Astrocyte (in vitro differentiated cells and primary cell): Measurements from ENCODE around the gene UBASH3A. TPM values are rescaled to one million over a fixed set of nuclear protein-coding genes. Genes with fewer than 3 reads are reported as not detected.
"Not testable (repeated sequence)": the region's sequence is repeated elsewhere in the genome, so short reads cannot be mapped to it uniquely, and the experiment has no call there.

Experiments
- DNase-seq: peaks from one replicate; pipeline ENCODE4 v3.0.0-alpha.2; 2010; ENCODE audit warnings: low read depth
- FAIRE-seq: peaks from 2 replicates; lab custom pipeline; 2011; peaks lifted over from hg19 to GRCh38; lab: Jason Lieb, UNC
- H2AFZ ChIP-seq: 2 replicates; pipeline ENCODE4 v1.6.0; 2012; ENCODE audit warnings: low read depth, low read length, inconsistent platforms
- H3K27ac ChIP-seq: 2 replicates; pipeline ENCODE4 v1.5.1; 2011; ENCODE audit warnings: low read depth, low read length, inconsistent platforms
- H3K27me3 ChIP-seq: 2 replicates; pipeline ENCODE4 v1.6.0; 2011; ENCODE audit warnings: low read length, inconsistent platforms; ENCODE audit not compliant: insufficient read depth
- H3K36me3 ChIP-seq: 2 replicates; pipeline ENCODE4 v1.5.1; 2011; ENCODE audit warnings: low read length, inconsistent platforms; ENCODE audit not compliant: insufficient read depth
- H3K4me1 ChIP-seq: 2 replicates; pipeline ENCODE4 v1.5.1; 2011; ENCODE audit warnings: low read length, inconsistent platforms; ENCODE audit not compliant: insufficient read depth
- H3K4me2 ChIP-seq: 2 replicates; pipeline ENCODE4 v1.6.0; 2012; ENCODE audit warnings: low read length, inconsistent platforms
- H3K4me3 ChIP-seq: 2 replicates; pipeline ENCODE4 v1.5.1; 2011; ENCODE audit warnings: low read depth, mild to moderate bottlenecking, low read length, inconsistent platforms; ENCODE audit not compliant: insufficient read depth
- H3K79me2 ChIP-seq: 2 replicates; pipeline ENCODE4 v1.6.0; 2012; ENCODE audit warnings: mild to moderate bottlenecking, low read length, inconsistent platforms; ENCODE audit not compliant: insufficient read depth
- H3K9ac ChIP-seq: 2 replicates; pipeline ENCODE4 v1.6.0; 2012; ENCODE audit warnings: mild to moderate bottlenecking, low read length, inconsistent platforms
- H3K9me3 ChIP-seq: 2 replicates; pipeline ENCODE4 v1.5.1; 2012; ENCODE audit warnings: low read depth, mild to moderate bottlenecking, low read length, inconsistent platforms; ENCODE audit not compliant: insufficient read depth
- H4K20me1 ChIP-seq: 2 replicates; pipeline ENCODE4 v1.6.0; 2012; ENCODE audit warnings: low read length, inconsistent platforms; ENCODE audit not compliant: insufficient read depth
- H3K27ac Mint-ChIP-seq: one replicate; pipeline ENCODE4 v1.8.0; 2021; ENCODE audit warnings: mild to moderate bottlenecking, mixed read lengths; ENCODE audit not compliant: unreplicated experiment
- H3K27me3 Mint-ChIP-seq: one replicate; pipeline ENCODE4 v1.8.0; 2021; ENCODE audit warnings: low read depth, mixed read lengths; ENCODE audit not compliant: unreplicated experiment
- H3K36me3 Mint-ChIP-seq: one replicate; pipeline ENCODE4 v1.8.0; 2021; ENCODE audit warnings: low read depth, mixed read lengths; ENCODE audit not compliant: unreplicated experiment
- H3K4me1 Mint-ChIP-seq: one replicate; pipeline ENCODE4 v1.8.0; 2021; ENCODE audit warnings: low read depth, mixed read lengths; ENCODE audit not compliant: unreplicated experiment
- H3K4me3 Mint-ChIP-seq: one replicate; pipeline ENCODE4 v1.8.0; 2021; ENCODE audit warnings: mild to moderate bottlenecking, moderate library complexity, mixed read lengths; ENCODE audit not compliant: unreplicated experiment
- H3K9me3 Mint-ChIP-seq: one replicate; pipeline ENCODE4 v1.8.0; 2021; ENCODE audit warnings: mild to moderate bottlenecking, mixed read lengths; ENCODE audit not compliant: unreplicated experiment
- EZH2 ChIP-seq: IDR thresholded peaks from 2 replicates; pipeline ENCODE4 v1.6.1; 2012; ENCODE audit warnings: mild to moderate bottlenecking, low read length, inconsistent platforms; ENCODE audit not compliant: insufficient read depth
- total RNA-seq: library from RNA; stranded (reverse); gene quantifications from 2 replicates; pipeline ENCODE4 v1.2.1, GENCODE V29; 2021
- TF ChIP-seq, protein P1 (sequence below): IDR thresholded peaks from 2 replicates; pipeline ENCODE4 v1.5.1; 2011; ENCODE audit warnings: low read depth, mild to moderate bottlenecking, inconsistent platforms, low read length, moderate library complexity; ENCODE audit not compliant: insufficient read depth

UBASH3A gene
- total RNA-seq, 1 donor from 2014 or later: not detected

DNA sequence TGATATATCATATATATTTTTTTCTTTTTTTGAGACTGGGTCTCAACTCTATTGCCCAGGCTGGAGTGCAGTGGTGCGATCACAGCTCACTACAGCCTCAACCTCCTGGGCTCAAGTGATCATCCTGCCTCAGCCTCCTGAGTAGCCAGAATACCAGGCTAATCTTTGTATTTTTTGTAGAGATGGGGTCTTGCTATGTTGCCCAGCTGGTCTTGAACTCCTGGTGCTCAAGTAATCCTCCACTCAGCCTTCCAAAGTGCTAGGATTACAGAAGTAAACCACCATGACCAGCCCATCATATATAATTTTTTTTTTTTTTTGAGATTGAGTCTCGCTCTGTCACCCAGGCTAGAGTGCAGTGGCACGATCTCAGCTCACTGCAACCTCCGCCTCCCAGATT is 66.0 kb downstream of the UBASH3A start:
- H3K4me1 Mint-ChIP-seq: peaks cover 24% of the 10 kb centered on the region
- H3K9me3 Mint-ChIP-seq, H2AFZ ChIP-seq, H3K4me2 ChIP-seq, H3K27me3 Mint-ChIP-seq, H3K4me3 ChIP-seq, H3K4me1 ChIP-seq, H3K79me2 ChIP-seq, H3K27ac ChIP-seq, H3K9ac ChIP-seq, H3K27me3 ChIP-seq, FAIRE-seq, H3K27ac Mint-ChIP-seq, H3K9me3 ChIP-seq, H3K36me3 Mint-ChIP-seq, H3K4me3 Mint-ChIP-seq, DNase-seq, H3K36me3 ChIP-seq, H4K20me1 ChIP-seq: not testable (repeated sequence)

DNA sequence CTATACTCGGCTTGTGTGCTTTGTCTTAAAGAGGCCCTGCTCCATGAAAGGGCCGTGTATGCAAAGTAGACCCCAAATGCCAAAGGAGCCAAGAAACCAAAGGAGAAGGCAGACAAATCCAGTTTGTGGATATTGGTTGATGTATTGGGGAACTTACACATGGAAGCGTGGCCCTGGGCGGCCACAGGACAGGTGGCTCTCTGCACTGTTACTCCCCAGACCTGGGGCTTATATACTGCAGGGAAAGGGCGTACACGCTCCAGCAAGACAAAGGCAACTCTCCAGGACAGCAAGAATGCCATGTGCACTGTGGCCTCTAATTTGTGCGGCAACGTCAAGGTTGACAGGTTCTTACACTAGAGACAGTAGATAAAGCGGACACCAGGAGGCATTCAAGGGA is 67.5 kb downstream of the UBASH3A start:
- H4K20me1 ChIP-seq: no peaks in the 10 kb centered on the region
- H3K36me3 ChIP-seq: no peaks in the 10 kb centered on the region
- Mint-ChIP-seq H3K27ac (no peak overlapping the region), H3K27me3 (peaks cover 10% of the 10 kb centered on the region), H3K9me3 (no peaks in the 10 kb centered on the region), H3K4me3 (no peak overlapping the region), H3K36me3 (no peaks in the 10 kb centered on the region), H3K4me1 (peaks cover 25% of the 10 kb centered on the region)
- H3K9ac ChIP-seq: no peak overlapping the region
- H3K4me1 ChIP-seq: peaks cover 5% of the 10 kb centered on the region
- H2AFZ ChIP-seq: no peak overlapping the region
- DNase-seq (no peak), FAIRE-seq (no peak)
- TF ChIP-seq EZH2: no peak
- TF ChIP-seq, protein P1, sequence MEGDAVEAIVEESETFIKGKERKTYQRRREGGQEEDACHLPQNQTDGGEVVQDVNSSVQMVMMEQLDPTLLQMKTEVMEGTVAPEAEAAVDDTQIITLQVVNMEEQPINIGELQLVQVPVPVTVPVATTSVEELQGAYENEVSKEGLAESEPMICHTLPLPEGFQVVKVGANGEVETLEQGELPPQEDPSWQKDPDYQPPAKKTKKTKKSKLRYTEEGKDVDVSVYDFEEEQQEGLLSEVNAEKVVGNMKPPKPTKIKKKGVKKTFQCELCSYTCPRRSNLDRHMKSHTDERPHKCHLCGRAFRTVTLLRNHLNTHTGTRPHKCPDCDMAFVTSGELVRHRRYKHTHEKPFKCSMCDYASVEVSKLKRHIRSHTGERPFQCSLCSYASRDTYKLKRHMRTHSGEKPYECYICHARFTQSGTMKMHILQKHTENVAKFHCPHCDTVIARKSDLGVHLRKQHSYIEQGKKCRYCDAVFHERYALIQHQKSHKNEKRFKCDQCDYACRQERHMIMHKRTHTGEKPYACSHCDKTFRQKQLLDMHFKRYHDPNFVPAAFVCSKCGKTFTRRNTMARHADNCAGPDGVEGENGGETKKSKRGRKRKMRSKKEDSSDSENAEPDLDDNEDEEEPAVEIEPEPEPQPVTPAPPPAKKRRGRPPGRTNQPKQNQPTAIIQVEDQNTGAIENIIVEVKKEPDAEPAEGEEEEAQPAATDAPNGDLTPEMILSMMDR: no peak
- H3K4me2 ChIP-seq: no peak overlapping the region
- no peak overlapping the region for H3K4me3 ChIP-seq
- no peaks in the 10 kb centered on the region for H3K79me2 ChIP-seq
- H3K9me3 ChIP-seq: no peaks in the 10 kb centered on the region
- H3K27ac ChIP-seq: no peak overlapping the region
- peaks cover 2% of the 10 kb centered on the region for H3K27me3 ChIP-seq

DNA sequence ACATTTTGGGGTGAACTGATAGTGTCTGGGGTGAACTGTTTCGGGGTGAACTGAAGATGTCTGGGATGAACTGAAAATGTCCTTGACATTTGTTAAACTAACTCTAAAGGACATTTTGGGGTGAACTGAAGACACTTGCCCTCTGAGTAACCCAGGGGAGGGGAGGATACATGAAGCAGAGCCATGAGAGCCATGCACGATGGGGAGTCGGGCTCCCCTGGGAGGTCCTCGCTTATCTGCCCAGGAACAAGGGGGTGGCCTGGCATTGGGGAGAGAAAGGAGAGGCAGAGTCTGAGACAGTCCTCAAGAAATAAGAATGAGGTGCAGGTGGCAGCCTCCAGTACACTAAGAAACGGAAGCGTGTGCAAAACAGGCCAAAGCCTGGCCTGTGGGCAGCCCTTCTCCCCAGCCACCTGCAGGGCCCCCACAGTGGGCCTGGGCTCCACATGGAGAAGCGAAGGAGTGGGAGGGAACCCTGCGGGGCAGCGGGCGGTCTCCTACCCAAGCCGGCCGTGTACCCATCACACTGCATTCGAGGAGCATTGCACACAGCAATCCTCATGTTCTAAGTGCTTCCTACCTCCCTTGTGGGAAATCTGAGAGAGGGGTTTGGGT is 68.1 kb downstream of the UBASH3A start:
- no peak overlapping the region for H3K9ac ChIP-seq
- no peak overlapping the region for H2AFZ ChIP-seq
- H3K4me2 ChIP-seq: no peak overlapping the region
- DNase-seq (no peak), FAIRE-seq (no peak)
- Mint-ChIP-seq H3K36me3 (no peaks in the 10 kb centered on the region), H3K27me3 (peaks cover 10% of the 10 kb centered on the region), H3K9me3 (no peaks in the 10 kb centered on the region), H3K4me1 (peaks cover 24% of the 10 kb centered on the region), H3K27ac (no peak overlapping the region), H3K4me3 (no peak overlapping the region)
- H3K4me1 ChIP-seq: peaks cover 5% of the 10 kb centered on the region
- peaks cover 2% of the 10 kb centered on the region for H3K27me3 ChIP-seq
- H3K9me3 ChIP-seq: no peaks in the 10 kb centered on the region
- H3K36me3 ChIP-seq: no peaks in the 10 kb centered on the region
- TF ChIP-seq, protein P1: no peak
- TF ChIP-seq EZH2: no peak
- H4K20me1 ChIP-seq: no peaks in the 10 kb centered on the region
- H3K27ac ChIP-seq: no peak overlapping the region
- H3K79me2 ChIP-seq: no peaks in the 10 kb centered on the region
- H3K4me3 ChIP-seq: no peak overlapping the region
